GM23338 (cell line): Measurements from ENCODE around the gene TRPM1. TPM values are rescaled to one million over a fixed set of nuclear protein-coding genes. Genes with fewer than 3 reads are reported as not detected.

ENCODE experiments used
- ATAC-seq: fragments of 200-7000 bp; cut with Tn5 transposase; 3 replicates; pipeline ENCODE4 v1.9.1; 2020
- DNase-seq: peaks from one replicate; pipeline ENCODE4 v3.0.0-alpha.2; 2015; ENCODE audit warnings: low spot score
- H2AFZ ChIP-seq: fragments of 200-600 bp; sonication (generic); 2 replicates; pipeline ENCODE4 v1.8.0; 2016; ENCODE audit warnings: antibody characterized with exemption, mild to moderate bottlenecking, moderate library complexity
- H3F3A ChIP-seq: fragments of 200-600 bp; sonication (generic); replicated peaks from 2 replicates; pipeline ENCODE4 v1.8.0; 2017; ENCODE audit warnings: antibody characterized with exemption, mixed run types, low read depth
- H3K27ac ChIP-seq: fragments of 200-600 bp; sonication (generic); 2 replicates; pipeline ENCODE4 v1.6.1; 2016; ENCODE audit warnings: low read depth
- H3K27me3 ChIP-seq: fragments of 200-600 bp; sonication (generic); 2 replicates; pipeline ENCODE4 v1.8.0; 2016; ENCODE audit warnings: mild to moderate bottlenecking, mixed run types, moderate library complexity; ENCODE audit not compliant: insufficient read depth
- H3K36me3 ChIP-seq: fragments of 200-600 bp; sonication (generic); 2 replicates; pipeline ENCODE4 v1.8.0; 2016; ENCODE audit warnings: mild to moderate bottlenecking; ENCODE audit not compliant: insufficient read depth
- H3K4me1 ChIP-seq: fragments of 200-600 bp; sonication (generic); 2 replicates; pipeline ENCODE4 v1.8.0; 2016; ENCODE audit warnings: mild to moderate bottlenecking, moderate library complexity; ENCODE audit not compliant: insufficient read depth
- H3K4me2 ChIP-seq: fragments of 200-600 bp; sonication (generic); 2 replicates; pipeline ENCODE4 v1.7.1; 2017; ENCODE audit warnings: mixed run types
- H3K4me3 ChIP-seq: fragments of 200-600 bp; sonication (generic); 2 replicates; pipeline ENCODE4 v1.6.1; 2016; ENCODE audit warnings: mixed run types
- H3K79me2 ChIP-seq: fragments of 200-600 bp; sonication (generic); replicated peaks from 2 replicates; pipeline ENCODE4 v1.8.0; 2017; ENCODE audit warnings: mild to moderate bottlenecking; ENCODE audit not compliant: insufficient read depth
- H3K9me2 ChIP-seq: fragments of 200-600 bp; sonication (generic); 2 replicates; pipeline ENCODE4 v1.8.0; 2017; ENCODE audit not compliant: insufficient read depth
- H4K20me1 ChIP-seq: fragments of 200-600 bp; sonication (generic); replicated peaks from 2 replicates; pipeline ENCODE4 v1.8.0; 2017; ENCODE audit warnings: mild to moderate bottlenecking; ENCODE audit not compliant: insufficient read depth
- H3K27ac Mint-ChIP-seq: 2 replicates; pipeline ENCODE4 v1.8.0; 2020; ENCODE audit warnings: inconsistent platforms, mild to moderate bottlenecking, moderate library complexity, mixed read lengths
- H3K27me3 Mint-ChIP-seq: 3 replicates; pipeline ENCODE4 v1.8.0; 2022; ENCODE audit warnings: low read depth, mild to moderate bottlenecking, moderate library complexity, mixed read lengths, inconsistent platforms; ENCODE audit not compliant: insufficient read depth, poor library complexity
- H3K36me3 Mint-ChIP-seq: 3 replicates; pipeline ENCODE4 v1.8.0; 2021; ENCODE audit warnings: low read depth, mild to moderate bottlenecking, inconsistent platforms, moderate library complexity, mixed read lengths
- H3K4me1 Mint-ChIP-seq: 3 replicates; pipeline ENCODE4 v1.8.0; 2020; ENCODE audit warnings: mild to moderate bottlenecking, inconsistent platforms, mixed read lengths
- H3K4me3 Mint-ChIP-seq: 3 replicates; pipeline ENCODE4 v1.8.0; 2021; ENCODE audit warnings: moderate library complexity, mild to moderate bottlenecking, inconsistent platforms, mixed read lengths
- H3K9me3 Mint-ChIP-seq: 3 replicates; pipeline ENCODE4 v1.8.0; 2020; ENCODE audit warnings: moderate library complexity, mild to moderate bottlenecking, inconsistent platforms, mixed read lengths
- CREB1 ChIP-seq: fragments of 250-450 bp; sonication (Bioruptor Pico); IDR thresholded peaks from 2 replicates; pipeline ENCODE4 v1.5.0; 2020; ENCODE audit warnings: low read depth, mild to moderate bottlenecking, moderate library complexity
- EZH2 ChIP-seq: fragments of 200-600 bp; sonication (generic); IDR thresholded peaks from one replicate; pipeline ENCODE4 v1.8.0; 2017; ENCODE audit warnings: antibody characterized with exemption, mild to moderate bottlenecking, low read depth; ENCODE audit not compliant: unreplicated experiment
- EZH2phosphoT487 ChIP-seq: fragments of 200-600 bp; sonication (generic); IDR thresholded peaks from one replicate; pipeline ENCODE4 v1.8.1; 2018; ENCODE audit warnings: antibody characterized with exemption; ENCODE audit not compliant: unreplicated experiment
- POLR2AphosphoS5 ChIP-seq: IDR thresholded peaks from 2 replicates; pipeline ENCODE4 v1.6.1; 2016; ENCODE audit warnings: antibody characterized with exemption, low read depth
- REST ChIP-seq: IDR thresholded peaks from one replicate; pipeline ENCODE4 v1.6.1; 2018; ENCODE audit warnings: antibody characterized with exemption; ENCODE audit not compliant: unreplicated experiment
- STAT1 ChIP-seq: IDR thresholded peaks from one replicate; pipeline ENCODE4 v1.6.1; 2016; ENCODE audit warnings: antibody characterized with exemption; ENCODE audit not compliant: unreplicated experiment
- ZNF114 ChIP-seq: fragments of 250-450 bp; sonication (Bioruptor Pico); IDR thresholded peaks from 2 replicates; pipeline ENCODE4 v1.5.0; 2020; ENCODE audit warnings: mild to moderate bottlenecking, moderate library complexity
- ZNF331 ChIP-seq: fragments of 250-450 bp; sonication (Bioruptor Pico); IDR thresholded peaks from 2 replicates; pipeline ENCODE4 v1.5.0; 2020; ENCODE audit warnings: low read depth, mild to moderate bottlenecking, moderate library complexity
- ZNF462 ChIP-seq: fragments of 250-450 bp; sonication (Bioruptor Pico); IDR thresholded peaks from 2 replicates; pipeline ENCODE4 v1.5.0; 2020; ENCODE audit warnings: mild to moderate bottlenecking, moderate library complexity
- polyA plus RNA-seq: library from polyadenylated mRNA; unstranded; fragments of >200 nt; fragmentation: Nextera tagmentation; extraction: Ambion mirVana; gene quantifications from 2 replicates; pipeline ENCODE4 v1.2.1, GENCODE V29; 2016
- total RNA-seq: library from RNA; depleted of rRNA; stranded (reverse); fragments of >200 nt; shearing (Covaris generic); gene quantifications from 2 replicates; pipeline ENCODE4 v1.2.3, GENCODE V29; 2014

Gene TRPM1
- total and polyA plus RNA-seq, 2 experiments from 2014 or later: 0.19 TPM; not detected in 1

GRCh38 chr15:31046759-31047359 is 54.7 kb downstream of the TRPM1 start:
- Mint-ChIP-seq H3K4me1 (peaks cover 12% of the 10 kb centered on the region), H3K27ac (no peak overlapping the region), H3K9me3 (no peaks in the 10 kb centered on the region), H3K4me3 (no peak overlapping the region), H3K27me3 (peaks cover 5% of the 10 kb centered on the region), H3K36me3 (no peaks in the 10 kb centered on the region)
- Histone ChIP-seq H3K27me3 (no peaks in the 10 kb centered on the region), H3K27ac (no peak overlapping the region), H2AFZ (peak overlapping the region; percentile 95), H3K9me2 (no peaks in the 10 kb centered on the region), H3F3A (no peaks in the 10 kb centered on the region), H3K4me2 (no peak overlapping the region), H3K4me3 (no peak overlapping the region), H3K36me3 (no peaks in the 10 kb centered on the region), H4K20me1 (no peaks in the 10 kb centered on the region), H3K4me1 (0 out of 2 replicates have a peak, but pooled peaks cover 4% of the 10 kb centered on the region), H3K79me2 (no peaks in the 10 kb centered on the region)
- ATAC-seq (peak; percentile 93), DNase-seq (peak; percentile 27)
- no peak for TF ChIP-seq EZH2
- TF ChIP-seq ZNF114: no peak
- no peak for TF ChIP-seq CREB1 (CRISPR knock-in tag)
- TF ChIP-seq REST: no peak
- TF ChIP-seq ZNF462: no peak
- no peak for TF ChIP-seq STAT1
- no peak for TF ChIP-seq EZH2phosphoT487
- TF ChIP-seq POLR2AphosphoS5: no peak
- no peak for TF ChIP-seq ZNF331 (CRISPR knock-in tag)
